Measurements from ENCODE around the gene ADGRV1.

GRCh38 chr5:91026466-91026865 lies 467.9 kb downstream of the ADGRV1 start:
- TF ChIP-seq CTCF (IDR thresholded peaks at IDR 0.05; ENCODE audit: low read depth, low read length, poor library complexity, severe bottlenecking), result no peak
- TF ChIP-seq EZH2phosphoT487 (IDR thresholded peaks at IDR 0.05; ENCODE audit: borderline replicate concordance, low read length), result no peak

All from DOHH2 (cell line).